OCI-LY1 (cell line): Measurements from ENCODE around the gene FOXD4L3.
"Not testable (repeated sequence)": the region's sequence is repeated elsewhere in the genome, so short reads cannot be mapped to it uniquely, and the experiment has no call there.

Experiments used
- H2AFZ ChIP-seq: fragments of 200-600 bp; sonication (generic), shearing (Covaris generic); 2 replicates; pipeline ENCODE4 v1.6.0; 2014; ENCODE audit warnings: antibody characterized with exemption, mild to moderate bottlenecking, low read length
- H3F3A ChIP-seq: fragments of 200-600 bp; sonication (generic), shearing (Covaris generic); 2 replicates; pipeline ENCODE4 v1.6.0; 2014; ENCODE audit warnings: mild to moderate bottlenecking, antibody characterized with exemption, low read length, moderate library complexity; ENCODE audit not compliant: insufficient read depth
- H3K27ac ChIP-seq: fragments of 200-600 bp; sonication (generic); 2 replicates; pipeline ENCODE4 v1.5.1; 2014; ENCODE audit warnings: low read length, mixed run types, mild to moderate bottlenecking, low read depth; ENCODE audit not compliant: poor library complexity, severe bottlenecking
- H3K27me3 ChIP-seq: fragments of 200-600 bp; sonication (generic); 2 replicates; pipeline ENCODE4 v1.6.0; 2014; ENCODE audit warnings: antibody characterized with exemption, mild to moderate bottlenecking, low read length, moderate library complexity; ENCODE audit not compliant: insufficient read depth
- H3K36me3 ChIP-seq: fragments of 200-600 bp; sonication (generic); 2 replicates; pipeline ENCODE4 v1.6.1; 2014; ENCODE audit warnings: mild to moderate bottlenecking, antibody characterized with exemption, low read length, moderate library complexity, mixed read lengths; ENCODE audit not compliant: insufficient read depth
- H3K4me1 ChIP-seq: fragments of 200-600 bp; sonication (generic); 2 replicates; pipeline ENCODE4 v1.5.1; 2014; ENCODE audit warnings: mild to moderate bottlenecking, low read length, moderate library complexity; ENCODE audit not compliant: insufficient read depth, severe bottlenecking
- H3K4me2 ChIP-seq: fragments of 200-600 bp; sonication (generic), shearing (Covaris generic); 2 replicates; pipeline ENCODE4 v1.6.1; 2014; ENCODE audit warnings: low read length
- H3K4me3 ChIP-seq: fragments of 200-600 bp; sonication (generic); 2 replicates; pipeline ENCODE4 v1.5.1; 2014; ENCODE audit warnings: low read length, low read depth, mild to moderate bottlenecking, mixed read lengths; ENCODE audit not compliant: poor library complexity, severe bottlenecking
- H3K79me2 ChIP-seq: fragments of 200-600 bp; shearing (Covaris generic); 2 replicates; pipeline ENCODE4 v1.6.1; 2016; ENCODE audit warnings: mixed run types, low read length, mixed read lengths; ENCODE audit not compliant: insufficient read depth
- H3K9ac ChIP-seq: fragments of 200-600 bp; sonication (generic), shearing (Covaris generic); 2 replicates; pipeline ENCODE4 v1.6.1; 2014; ENCODE audit warnings: mild to moderate bottlenecking, low read length, mixed read lengths
- H3K9me2 ChIP-seq: fragments of 200-600 bp; sonication (generic), shearing (Covaris generic); 2 replicates; pipeline ENCODE4 v1.6.1; 2014; ENCODE audit warnings: low read depth, mild to moderate bottlenecking, low read length, mixed read lengths
- H3K9me3 ChIP-seq: fragments of 200-600 bp; shearing (Covaris generic); 2 replicates; pipeline ENCODE4 v1.6.1; 2014; ENCODE audit warnings: low read length, mixed read lengths
- H4K20me1 ChIP-seq: fragments of 200-600 bp; sonication (generic), shearing (Covaris generic); 2 replicates; pipeline ENCODE4 v1.6.0; 2016; ENCODE audit warnings: mild to moderate bottlenecking, low read length; ENCODE audit not compliant: insufficient read depth

The FOXD4L3 gene

GRCh38 chr9:68335935-68336334, 33.3 kb downstream of the FOXD4L3 start:
- not testable (repeated sequence) for H3K36me3 ChIP-seq, H3K79me2 ChIP-seq, H2AFZ ChIP-seq, H3K4me1 ChIP-seq, H3K4me2 ChIP-seq, H4K20me1 ChIP-seq, H3K9me3 ChIP-seq, H3F3A ChIP-seq, H3K9me2 ChIP-seq, H3K4me3 ChIP-seq, H3K27me3 ChIP-seq, H3K27ac ChIP-seq, H3K9ac ChIP-seq

- H3K36me3 ChIP-seq, H3K79me2 ChIP-seq, H3K27me3 ChIP-seq, H3K4me1 ChIP-seq, H3F3A ChIP-seq, H4K20me1 ChIP-seq, H2AFZ ChIP-seq, H3K9ac ChIP-seq, H3K4me2 ChIP-seq, H3K9me2 ChIP-seq, H3K4me3 ChIP-seq, H3K27ac ChIP-seq, H3K9me3 ChIP-seq: not testable (repeated sequence)
Observed at GRCh38 chr9:68336639-68337339, 34.1 kb downstream of the FOXD4L3 start.

GRCh38 chr9:68338000-68338399, 35.3 kb downstream of the FOXD4L3 start:
- not testable (repeated sequence) for H4K20me1 ChIP-seq, H3K79me2 ChIP-seq, H3F3A ChIP-seq, H3K4me2 ChIP-seq, H3K9ac ChIP-seq, H3K36me3 ChIP-seq, H2AFZ ChIP-seq, H3K27ac ChIP-seq, H3K9me3 ChIP-seq, H3K4me1 ChIP-seq, H3K27me3 ChIP-seq, H3K4me3 ChIP-seq, H3K9me2 ChIP-seq

GRCh38 chr9:68342265-68343025, 39.8 kb downstream of the FOXD4L3 start:
- H3K9ac ChIP-seq, H3K27me3 ChIP-seq, H3F3A ChIP-seq, H3K79me2 ChIP-seq, H3K27ac ChIP-seq, H3K4me1 ChIP-seq, H3K36me3 ChIP-seq, H4K20me1 ChIP-seq, H3K4me2 ChIP-seq, H3K9me3 ChIP-seq, H3K9me2 ChIP-seq, H2AFZ ChIP-seq, H3K4me3 ChIP-seq: not testable (repeated sequence)

GRCh38 chr9:68343242-68343641, 40.6 kb downstream of the FOXD4L3 start:
- not testable (repeated sequence) for H3K9ac ChIP-seq, H3K9me3 ChIP-seq, H2AFZ ChIP-seq, H3K9me2 ChIP-seq, H3K4me1 ChIP-seq, H3F3A ChIP-seq, H3K4me2 ChIP-seq, H4K20me1 ChIP-seq, H3K36me3 ChIP-seq, H3K4me3 ChIP-seq, H3K79me2 ChIP-seq, H3K27me3 ChIP-seq, H3K27ac ChIP-seq

GRCh38 chr9:68343992-68344391, 41.3 kb downstream of the FOXD4L3 start:
- H3K9me3 ChIP-seq, H3K9me2 ChIP-seq, H4K20me1 ChIP-seq, H3K4me1 ChIP-seq, H3K9ac ChIP-seq, H3K4me3 ChIP-seq, H3K36me3 ChIP-seq, H2AFZ ChIP-seq, H3K79me2 ChIP-seq, H3K27me3 ChIP-seq, H3K4me2 ChIP-seq, H3K27ac ChIP-seq, H3F3A ChIP-seq: not testable (repeated sequence)

GRCh38 chr9:68351689-68352088, 49.0 kb downstream of the FOXD4L3 start:
- H3K4me2 ChIP-seq, H3K9ac ChIP-seq, H3K27ac ChIP-seq: not testable (repeated sequence)

More at GRCh38 chr9:68351689-68352088, 49.0 kb downstream of the FOXD4L3 start:
- H3K9me2 ChIP-seq, H3K27me3 ChIP-seq, H3K4me1 ChIP-seq, H4K20me1 ChIP-seq, H3K9me3 ChIP-seq, H3K4me3 ChIP-seq, H3K79me2 ChIP-seq, H3F3A ChIP-seq, H2AFZ ChIP-seq, H3K36me3 ChIP-seq: not testable (repeated sequence)
